ENCODE measurements around the gene IFI44. TPM values are rescaled to one million over a fixed set of nuclear protein-coding genes. Genes with fewer than 3 reads are reported as not detected.

Gene IFI44
- total and polyA plus RNA-seq, 2 experiments from 2014 or later, result not detected

DNA sequence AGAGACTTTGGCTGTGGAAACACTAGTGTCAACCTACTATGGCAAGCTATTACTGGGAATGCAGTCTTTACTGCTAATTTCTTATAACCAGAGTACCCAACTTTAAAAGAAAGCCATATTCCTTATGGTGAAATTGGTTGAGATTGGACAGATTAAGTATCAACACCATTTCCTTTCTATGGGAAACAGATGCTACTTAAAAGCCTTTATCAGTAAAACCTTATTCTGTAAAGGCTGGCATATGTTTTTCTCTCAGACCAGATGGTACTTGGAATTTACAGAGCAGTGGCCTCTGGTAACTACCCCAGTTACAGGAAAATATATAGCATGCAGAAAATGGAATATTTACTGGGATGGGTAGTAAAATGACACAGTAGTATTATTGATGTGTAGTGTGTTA, 18.8 kb downstream of the IFI44 start:
- Mint-ChIP-seq H3K36me3 (ENCODE audit: low read depth) (no peaks in the 10 kb centered on the region), H3K9me3 (no peaks in the 10 kb centered on the region), H3K27me3 (ENCODE audit: insufficient read depth, low read depth, poor library complexity) (no peaks in the 10 kb centered on the region), H3K4me3 (no peak overlapping the region), H3K4me1 (no peaks in the 10 kb centered on the region), H3K27ac (no peak overlapping the region)
- H3F3A ChIP-seq (replicated peaks; ENCODE audit: low read depth), result no peaks in the 10 kb centered on the region
- TF ChIP-seq, protein P1, sequence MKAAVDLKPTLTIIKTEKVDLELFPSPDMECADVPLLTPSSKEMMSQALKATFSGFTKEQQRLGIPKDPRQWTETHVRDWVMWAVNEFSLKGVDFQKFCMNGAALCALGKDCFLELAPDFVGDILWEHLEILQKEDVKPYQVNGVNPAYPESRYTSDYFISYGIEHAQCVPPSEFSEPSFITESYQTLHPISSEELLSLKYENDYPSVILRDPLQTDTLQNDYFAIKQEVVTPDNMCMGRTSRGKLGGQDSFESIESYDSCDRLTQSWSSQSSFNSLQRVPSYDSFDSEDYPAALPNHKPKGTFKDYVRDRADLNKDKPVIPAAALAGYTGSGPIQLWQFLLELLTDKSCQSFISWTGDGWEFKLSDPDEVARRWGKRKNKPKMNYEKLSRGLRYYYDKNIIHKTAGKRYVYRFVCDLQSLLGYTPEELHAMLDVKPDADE (IDR thresholded peaks at IDR 0.05), result no peak
- TF ChIP-seq, protein P2, sequence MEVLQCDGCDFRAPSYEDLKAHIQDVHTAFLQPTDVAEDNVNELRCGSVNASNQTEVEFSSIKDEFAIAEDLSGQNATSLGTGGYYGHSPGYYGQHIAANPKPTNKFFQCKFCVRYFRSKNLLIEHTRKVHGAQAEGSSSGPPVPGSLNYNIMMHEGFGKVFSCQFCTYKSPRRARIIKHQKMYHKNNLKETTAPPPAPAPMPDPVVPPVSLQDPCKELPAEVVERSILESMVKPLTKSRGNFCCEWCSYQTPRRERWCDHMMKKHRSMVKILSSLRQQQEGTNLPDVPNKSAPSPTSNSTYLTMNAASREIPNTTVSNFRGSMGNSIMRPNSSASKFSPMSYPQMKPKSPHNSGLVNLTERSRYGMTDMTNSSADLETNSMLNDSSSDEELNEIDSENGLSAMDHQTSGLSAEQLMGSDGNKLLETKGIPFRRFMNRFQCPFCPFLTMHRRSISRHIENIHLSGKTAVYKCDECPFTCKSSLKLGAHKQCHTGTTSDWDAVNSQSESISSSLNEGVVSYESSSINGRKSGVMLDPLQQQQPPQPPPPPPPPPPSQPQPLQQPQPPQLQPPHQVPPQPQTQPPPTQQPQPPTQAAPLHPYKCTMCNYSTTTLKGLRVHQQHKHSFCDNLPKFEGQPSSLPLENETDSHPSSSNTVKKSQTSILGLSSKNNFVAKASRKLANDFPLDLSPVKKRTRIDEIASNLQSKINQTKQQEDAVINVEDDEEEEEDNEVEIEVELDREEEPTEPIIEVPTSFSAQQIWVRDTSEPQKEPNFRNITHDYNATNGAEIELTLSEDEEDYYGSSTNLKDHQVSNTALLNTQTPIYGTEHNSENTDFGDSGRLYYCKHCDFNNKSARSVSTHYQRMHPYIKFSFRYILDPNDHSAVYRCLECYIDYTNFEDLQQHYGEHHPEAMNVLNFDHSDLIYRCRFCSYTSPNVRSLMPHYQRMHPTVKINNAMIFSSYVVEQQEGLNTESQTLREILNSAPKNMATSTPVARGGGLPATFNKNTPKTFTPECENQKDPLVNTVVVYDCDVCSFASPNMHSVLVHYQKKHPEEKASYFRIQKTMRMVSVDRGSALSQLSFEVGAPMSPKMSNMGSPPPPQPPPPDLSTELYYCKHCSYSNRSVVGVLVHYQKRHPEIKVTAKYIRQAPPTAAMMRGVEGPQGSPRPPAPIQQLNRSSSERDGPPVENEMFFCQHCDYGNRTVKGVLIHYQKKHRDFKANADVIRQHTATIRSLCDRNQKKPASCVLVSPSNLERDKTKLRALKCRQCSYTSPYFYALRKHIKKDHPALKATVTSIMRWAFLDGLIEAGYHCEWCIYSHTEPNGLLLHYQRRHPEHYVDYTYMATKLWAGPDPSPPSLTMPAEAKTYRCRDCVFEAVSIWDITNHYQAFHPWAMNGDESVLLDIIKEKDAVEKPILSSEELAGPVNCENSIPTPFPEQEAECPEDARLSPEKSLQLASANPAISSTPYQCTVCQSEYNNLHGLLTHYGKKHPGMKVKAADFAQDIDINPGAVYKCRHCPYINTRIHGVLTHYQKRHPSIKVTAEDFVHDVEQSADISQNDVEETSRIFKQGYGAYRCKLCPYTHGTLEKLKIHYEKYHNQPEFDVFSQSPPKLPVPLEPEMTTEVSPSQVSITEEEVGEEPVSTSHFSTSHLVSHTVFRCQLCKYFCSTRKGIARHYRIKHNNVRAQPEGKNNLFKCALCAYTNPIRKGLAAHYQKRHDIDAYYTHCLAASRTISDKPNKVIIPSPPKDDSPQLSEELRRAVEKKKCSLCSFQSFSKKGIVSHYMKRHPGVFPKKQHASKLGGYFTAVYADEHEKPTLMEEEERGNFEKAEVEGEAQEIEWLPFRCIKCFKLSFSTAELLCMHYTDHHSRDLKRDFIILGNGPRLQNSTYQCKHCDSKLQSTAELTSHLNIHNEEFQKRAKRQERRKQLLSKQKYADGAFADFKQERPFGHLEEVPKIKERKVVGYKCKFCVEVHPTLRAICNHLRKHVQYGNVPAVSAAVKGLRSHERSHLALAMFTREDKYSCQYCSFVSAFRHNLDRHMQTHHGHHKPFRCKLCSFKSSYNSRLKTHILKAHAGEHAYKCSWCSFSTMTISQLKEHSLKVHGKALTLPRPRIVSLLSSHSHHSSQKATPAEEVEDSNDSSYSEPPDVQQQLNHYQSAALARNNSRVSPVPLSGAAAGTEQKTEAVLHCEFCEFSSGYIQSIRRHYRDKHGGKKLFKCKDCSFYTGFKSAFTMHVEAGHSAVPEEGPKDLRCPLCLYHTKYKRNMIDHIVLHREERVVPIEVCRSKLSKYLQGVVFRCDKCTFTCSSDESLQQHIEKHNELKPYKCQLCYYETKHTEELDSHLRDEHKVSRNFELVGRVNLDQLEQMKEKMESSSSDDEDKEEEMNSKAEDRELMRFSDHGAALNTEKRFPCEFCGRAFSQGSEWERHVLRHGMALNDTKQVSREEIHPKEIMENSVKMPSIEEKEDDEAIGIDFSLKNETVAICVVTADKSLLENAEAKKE (CRISPR knock-in tag; IDR thresholded peaks at IDR 0.05), result no peak
- TF ChIP-seq ZNF331 (CRISPR knock-in tag; IDR thresholded peaks at IDR 0.05; ENCODE audit: low read depth), result no peak
- no peak for TF ChIP-seq EZH2phosphoT487 (IDR thresholded peaks at IDR 0.05; ENCODE audit: unreplicated experiment)
- TF ChIP-seq ZNF114 (CRISPR knock-in tag; IDR thresholded peaks at IDR 0.05), result no peak
- no peak for TF ChIP-seq EZH2 (IDR thresholded peaks at IDR 0.05; ENCODE audit: low read depth, unreplicated experiment)
- TF ChIP-seq, protein P3, sequence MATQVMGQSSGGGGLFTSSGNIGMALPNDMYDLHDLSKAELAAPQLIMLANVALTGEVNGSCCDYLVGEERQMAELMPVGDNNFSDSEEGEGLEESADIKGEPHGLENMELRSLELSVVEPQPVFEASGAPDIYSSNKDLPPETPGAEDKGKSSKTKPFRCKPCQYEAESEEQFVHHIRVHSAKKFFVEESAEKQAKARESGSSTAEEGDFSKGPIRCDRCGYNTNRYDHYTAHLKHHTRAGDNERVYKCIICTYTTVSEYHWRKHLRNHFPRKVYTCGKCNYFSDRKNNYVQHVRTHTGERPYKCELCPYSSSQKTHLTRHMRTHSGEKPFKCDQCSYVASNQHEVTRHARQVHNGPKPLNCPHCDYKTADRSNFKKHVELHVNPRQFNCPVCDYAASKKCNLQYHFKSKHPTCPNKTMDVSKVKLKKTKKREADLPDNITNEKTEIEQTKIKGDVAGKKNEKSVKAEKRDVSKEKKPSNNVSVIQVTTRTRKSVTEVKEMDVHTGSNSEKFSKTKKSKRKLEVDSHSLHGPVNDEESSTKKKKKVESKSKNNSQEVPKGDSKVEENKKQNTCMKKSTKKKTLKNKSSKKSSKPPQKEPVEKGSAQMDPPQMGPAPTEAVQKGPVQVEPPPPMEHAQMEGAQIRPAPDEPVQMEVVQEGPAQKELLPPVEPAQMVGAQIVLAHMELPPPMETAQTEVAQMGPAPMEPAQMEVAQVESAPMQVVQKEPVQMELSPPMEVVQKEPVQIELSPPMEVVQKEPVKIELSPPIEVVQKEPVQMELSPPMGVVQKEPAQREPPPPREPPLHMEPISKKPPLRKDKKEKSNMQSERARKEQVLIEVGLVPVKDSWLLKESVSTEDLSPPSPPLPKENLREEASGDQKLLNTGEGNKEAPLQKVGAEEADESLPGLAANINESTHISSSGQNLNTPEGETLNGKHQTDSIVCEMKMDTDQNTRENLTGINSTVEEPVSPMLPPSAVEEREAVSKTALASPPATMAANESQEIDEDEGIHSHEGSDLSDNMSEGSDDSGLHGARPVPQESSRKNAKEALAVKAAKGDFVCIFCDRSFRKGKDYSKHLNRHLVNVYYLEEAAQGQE (IDR thresholded peaks at IDR 0.05; ENCODE audit: unreplicated experiment), result no peak
- TF ChIP-seq, protein P4, sequence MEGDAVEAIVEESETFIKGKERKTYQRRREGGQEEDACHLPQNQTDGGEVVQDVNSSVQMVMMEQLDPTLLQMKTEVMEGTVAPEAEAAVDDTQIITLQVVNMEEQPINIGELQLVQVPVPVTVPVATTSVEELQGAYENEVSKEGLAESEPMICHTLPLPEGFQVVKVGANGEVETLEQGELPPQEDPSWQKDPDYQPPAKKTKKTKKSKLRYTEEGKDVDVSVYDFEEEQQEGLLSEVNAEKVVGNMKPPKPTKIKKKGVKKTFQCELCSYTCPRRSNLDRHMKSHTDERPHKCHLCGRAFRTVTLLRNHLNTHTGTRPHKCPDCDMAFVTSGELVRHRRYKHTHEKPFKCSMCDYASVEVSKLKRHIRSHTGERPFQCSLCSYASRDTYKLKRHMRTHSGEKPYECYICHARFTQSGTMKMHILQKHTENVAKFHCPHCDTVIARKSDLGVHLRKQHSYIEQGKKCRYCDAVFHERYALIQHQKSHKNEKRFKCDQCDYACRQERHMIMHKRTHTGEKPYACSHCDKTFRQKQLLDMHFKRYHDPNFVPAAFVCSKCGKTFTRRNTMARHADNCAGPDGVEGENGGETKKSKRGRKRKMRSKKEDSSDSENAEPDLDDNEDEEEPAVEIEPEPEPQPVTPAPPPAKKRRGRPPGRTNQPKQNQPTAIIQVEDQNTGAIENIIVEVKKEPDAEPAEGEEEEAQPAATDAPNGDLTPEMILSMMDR (conservative IDR thresholded peaks at IDR 0.05; ENCODE audit: low read depth in 2 of 2), result no peak
- TF ChIP-seq NANOG (IDR thresholded peaks at IDR 0.05; ENCODE audit: borderline replicate concordance), result no peak
- H3K27me3 ChIP-seq (ENCODE audit: insufficient read depth), result no peaks in the 10 kb centered on the region
- no peaks in the 10 kb centered on the region for H3K9me2 ChIP-seq (ENCODE audit: insufficient read depth)
- DNase-seq (ENCODE audit: low spot score) (no peak), ATAC-seq (no peak)
- no peaks in the 10 kb centered on the region for H4K20me1 ChIP-seq (replicated peaks; ENCODE audit: insufficient read depth)
- H2AFZ ChIP-seq, result no peak overlapping the region
- H3K36me3 ChIP-seq (ENCODE audit: insufficient read depth), result no peaks in the 10 kb centered on the region
- no peaks in the 10 kb centered on the region for H3K4me1 ChIP-seq (ENCODE audit: insufficient read depth)
- no peak overlapping the region for H3K4me3 ChIP-seq
- no peak overlapping the region for H3K27ac ChIP-seq (ENCODE audit: low read depth)
- H3K79me2 ChIP-seq (replicated peaks; ENCODE audit: insufficient read depth), result no peaks in the 10 kb centered on the region
- H3K4me2 ChIP-seq, result no peak overlapping the region

All from GM23338 (cell line).